Cortex of kidney (tissue), 1 donor: ENCODE data around the gene ZNF436.
"Not testable (repeated sequence)": the region's sequence is repeated elsewhere in the genome, so short reads cannot be mapped to it uniquely, and the experiment has no call there.

Experiments
- DNase-seq: peaks from one replicate; lab custom pipeline; 2025; lab: John Stamatoyannopoulos, UW

Gene ZNF436

GRCh38 chr1:23392125-23392855, 22.7 kb upstream of the ZNF436 start:
- no peak for DNase-seq

DNA sequence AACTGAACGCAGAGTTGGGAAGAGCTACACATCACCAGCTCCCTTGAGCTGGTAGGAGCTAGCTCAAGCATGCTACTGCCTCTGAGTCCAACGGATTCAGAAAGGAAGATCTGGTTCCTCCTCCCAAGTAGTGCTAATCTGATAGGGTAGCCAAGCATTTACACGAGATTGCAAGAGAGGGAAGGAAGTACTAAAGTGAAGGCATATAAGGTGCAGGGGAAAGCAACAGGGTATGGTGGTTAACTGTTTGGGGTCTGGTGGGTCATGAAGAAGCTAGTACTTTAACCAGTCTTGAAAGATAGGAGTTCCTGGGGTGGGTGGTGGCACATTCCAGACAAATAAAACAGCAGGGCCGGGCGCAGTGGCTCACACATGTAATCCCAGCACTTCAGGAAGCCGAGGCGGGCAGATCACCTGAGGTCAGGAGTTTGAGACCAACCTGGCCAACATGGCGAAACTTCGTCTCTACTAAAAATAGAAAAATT, 20.2 kb upstream of the ZNF436 start:
- no peak for DNase-seq

- DNase-seq = no peak
Measured at GRCh38 chr1:23387494-23387893, 17.9 kb upstream of the ZNF436 start.

GRCh38 chr1:23385119-23385621, 15.5 kb upstream of the ZNF436 start:
- no peak for DNase-seq

DNA sequence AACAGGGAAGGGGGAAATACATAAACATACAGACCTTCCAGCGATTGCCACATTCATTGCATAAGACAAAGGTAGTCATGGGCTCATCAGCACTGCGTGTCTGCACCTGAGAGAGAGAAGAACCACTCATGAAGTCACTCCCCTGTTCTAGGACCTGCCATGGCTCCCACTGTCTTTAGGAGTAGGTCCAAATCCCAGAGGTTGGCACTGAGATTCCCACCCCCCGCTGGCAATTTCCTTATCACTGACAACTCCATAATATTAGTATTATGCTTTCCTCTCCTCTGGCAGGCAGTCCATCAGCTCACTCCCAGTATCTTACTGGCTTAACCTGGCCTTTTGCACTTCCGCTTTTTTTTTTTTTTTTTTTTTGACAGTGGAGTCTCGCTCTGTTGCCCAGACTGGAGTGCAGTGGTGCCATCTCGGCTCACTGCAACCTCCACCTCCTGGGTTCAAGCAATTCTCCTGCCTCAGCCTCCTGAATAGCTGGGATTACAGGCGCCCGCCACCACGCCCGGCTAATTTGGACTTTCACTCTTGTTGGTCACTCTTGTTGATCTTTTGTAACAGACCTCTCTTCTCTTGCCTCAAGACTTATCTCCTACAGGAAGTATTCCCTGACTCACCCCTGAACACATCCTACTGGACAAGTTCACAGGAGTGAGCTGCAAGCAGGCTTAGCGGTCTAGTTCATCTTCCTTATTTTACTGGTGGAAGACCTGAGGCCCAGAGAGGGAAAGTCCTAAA, 14.8 kb upstream of the ZNF436 start:
- DNase-seq = no peak

DNA sequence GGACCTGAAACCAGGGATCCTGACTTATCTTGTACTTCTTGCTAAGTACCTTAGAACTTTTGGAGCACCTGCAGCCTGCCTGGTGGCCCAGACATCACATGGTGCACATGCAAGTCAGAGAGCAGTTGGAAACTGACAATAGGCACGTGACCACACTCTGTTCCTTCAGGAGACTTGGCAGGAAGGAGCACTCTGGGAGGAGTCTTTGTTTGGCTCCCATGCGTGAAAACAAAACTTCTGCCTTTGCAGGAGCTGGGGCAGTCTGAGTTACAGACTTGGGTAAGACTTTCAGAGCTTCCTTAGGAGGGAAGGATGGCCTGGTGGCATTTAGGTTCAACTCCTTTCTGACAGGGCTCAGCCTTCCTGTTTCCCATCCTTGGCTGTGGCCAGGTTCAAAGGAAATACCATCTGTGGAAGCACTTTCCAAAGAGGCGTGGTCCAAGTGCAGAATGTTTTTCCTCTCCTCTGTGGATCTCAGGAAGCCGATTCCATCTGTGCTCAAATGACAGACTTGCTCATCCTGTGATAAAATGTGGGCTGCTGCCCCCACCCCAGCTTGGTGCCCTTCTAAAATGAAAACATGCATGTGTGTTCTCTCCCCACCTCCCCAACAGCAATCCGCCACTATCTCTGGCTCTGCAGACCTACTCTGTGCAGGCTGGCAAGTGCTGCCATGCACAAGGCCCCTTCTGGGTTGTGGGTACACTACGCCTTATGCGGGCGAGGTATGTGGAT, 14.1 kb upstream of the ZNF436 start:
- no peak for DNase-seq

GRCh38 chr1:23381233-23381885, 11.7 kb upstream of the ZNF436 start:
- DNase-seq = no peak

GRCh38 chr1:23380719-23381118, 11.1 kb upstream of the ZNF436 start:
- DNase-seq = no peak

GRCh38 chr1:23380236-23380635, 10.6 kb upstream of the ZNF436 start:
- not testable (repeated sequence) for DNase-seq

DNA sequence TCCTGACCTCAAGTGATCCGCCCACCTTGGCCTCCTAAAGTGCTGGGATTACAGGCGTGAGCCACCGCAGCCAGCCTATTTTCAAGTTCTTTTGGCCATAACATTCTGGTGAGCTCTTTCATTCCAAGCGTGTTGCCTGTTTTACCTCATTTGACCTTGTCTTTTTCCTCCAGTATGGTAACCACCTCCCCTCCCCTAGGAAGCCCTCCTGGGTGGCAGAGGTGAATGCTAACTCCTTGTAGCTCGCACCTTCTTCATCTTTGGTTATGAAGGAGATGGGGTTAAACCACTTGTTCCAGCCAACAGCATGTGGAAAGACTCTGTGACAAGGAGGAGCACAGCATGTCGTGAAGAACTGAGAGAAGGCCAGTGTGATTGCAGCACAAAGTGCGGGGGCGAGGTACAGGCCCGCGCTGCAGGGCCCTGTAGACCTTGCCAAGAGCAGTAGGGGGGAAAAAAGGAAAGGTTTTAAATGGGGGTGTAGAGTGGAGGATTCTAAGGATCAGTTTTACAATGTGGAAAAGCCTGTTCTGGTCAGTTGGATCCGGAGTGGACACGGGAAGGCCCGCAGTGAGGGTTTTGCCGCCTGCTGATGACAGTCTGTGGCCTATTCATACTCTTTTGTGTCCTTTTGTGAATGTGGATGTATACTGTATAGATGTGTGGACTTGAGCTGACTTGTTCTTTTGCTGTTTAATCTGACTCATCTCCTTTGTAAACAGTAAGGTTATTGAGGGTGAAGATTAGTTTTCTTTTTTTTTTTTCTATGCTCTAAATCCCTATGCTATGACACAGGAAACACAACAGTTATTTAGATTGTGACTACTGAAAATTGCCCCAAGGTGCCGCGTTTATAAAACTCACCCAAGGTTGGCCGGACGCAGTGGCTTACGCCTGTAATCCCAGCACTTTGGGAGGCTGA, 7.5 kb upstream of the ZNF436 start:
- no peak for DNase-seq

DNA sequence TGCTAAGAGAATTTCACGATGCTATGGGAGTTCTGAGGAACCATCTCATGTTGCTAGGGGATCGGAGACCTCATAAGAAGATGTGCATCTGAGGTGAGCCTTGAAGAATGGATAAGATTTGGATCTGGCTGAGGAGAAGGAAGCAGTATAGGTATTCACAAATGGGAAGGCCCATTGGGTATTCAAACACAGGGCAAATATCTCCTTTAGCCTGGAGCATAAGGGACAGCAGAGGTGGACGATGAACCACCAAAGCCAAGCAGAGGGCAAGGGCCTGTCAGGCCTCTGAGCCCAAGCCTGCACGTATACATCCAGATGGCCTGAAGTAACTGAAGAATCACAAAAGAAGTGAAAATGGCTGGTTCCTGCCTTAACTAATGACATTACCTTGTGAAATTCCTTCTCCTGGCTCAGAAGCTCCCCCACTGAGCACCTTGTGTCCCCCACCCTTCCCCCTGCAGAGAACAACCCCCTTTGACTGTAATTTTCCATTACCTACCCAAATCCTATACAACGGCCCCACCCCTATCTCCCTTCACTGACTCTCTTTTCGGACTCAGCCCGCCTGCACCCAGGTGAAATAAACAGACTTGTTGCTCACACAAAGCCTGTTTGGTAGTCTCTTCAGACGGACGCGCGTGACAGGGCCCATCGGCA, 4.6 kb upstream of the ZNF436 start:
- not testable (repeated sequence) for DNase-seq

- DNase-seq = no peak
Measured at GRCh38 chr1:23371987-23372880, 2.6 kb upstream of the ZNF436 start.

GRCh38 chr1:23370709-23371584, 1.3 kb upstream of the ZNF436 start:
- DNase-seq = no peak

DNA sequence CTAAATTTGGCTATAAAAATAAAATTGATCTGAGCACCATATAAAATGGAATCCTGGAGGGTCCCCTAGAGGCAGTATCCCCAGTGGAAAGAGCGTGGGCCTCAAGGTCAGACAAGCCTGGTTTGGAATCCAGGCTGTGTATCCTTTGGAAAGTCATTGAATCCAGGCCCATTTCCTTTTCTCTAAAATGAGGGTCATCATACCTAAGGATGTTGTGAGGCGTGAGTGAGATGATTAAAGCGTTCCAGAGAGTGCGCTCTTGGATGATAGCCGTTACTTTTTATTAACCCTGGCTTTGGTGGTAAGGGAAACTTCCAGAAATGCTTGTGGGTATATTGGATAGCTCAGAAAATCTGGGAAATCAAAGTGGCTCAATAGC, 683 bp upstream of the ZNF436 start:
- no peak for DNase-seq

DNA sequence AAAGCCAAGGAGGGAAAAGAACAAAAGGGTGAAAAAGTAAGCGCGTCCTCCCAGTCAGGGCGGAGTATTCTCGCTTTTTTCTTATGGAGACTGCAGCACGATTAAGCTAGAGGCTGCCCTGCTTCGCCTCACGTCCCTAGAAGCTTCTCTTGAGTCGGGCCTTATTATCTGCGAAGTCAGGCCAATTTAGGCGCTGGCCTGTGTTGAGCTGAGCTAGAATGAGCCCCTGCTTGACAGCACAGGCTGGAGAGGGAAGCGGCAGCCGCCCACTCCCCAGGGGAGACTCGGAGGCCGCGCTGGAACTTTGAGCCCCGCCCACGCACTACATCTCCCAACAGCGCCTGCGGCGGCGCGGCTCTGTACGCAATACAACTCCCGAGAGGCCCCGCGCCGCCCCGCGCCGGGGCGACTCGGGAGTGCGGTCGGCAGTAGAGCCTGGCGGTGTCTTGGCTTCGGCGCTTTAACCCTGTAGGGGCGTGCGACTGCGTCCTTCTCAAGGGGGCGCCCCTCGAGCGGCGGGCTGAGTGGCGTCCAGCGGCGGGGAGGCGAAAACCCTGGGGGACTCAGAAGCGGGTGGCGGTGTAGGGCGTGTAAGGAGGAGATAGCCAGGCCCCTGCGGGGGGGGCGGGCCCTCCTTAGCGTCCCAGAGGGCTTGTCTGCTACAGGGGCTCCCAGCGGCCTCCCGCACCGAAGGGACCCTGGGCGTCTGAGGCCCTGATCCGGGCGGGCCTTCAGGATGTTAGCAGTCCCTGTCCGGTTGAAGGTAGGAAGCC, 888 bp downstream of the ZNF436 start:
- DNase-seq = peak; percentile 22

DNA sequence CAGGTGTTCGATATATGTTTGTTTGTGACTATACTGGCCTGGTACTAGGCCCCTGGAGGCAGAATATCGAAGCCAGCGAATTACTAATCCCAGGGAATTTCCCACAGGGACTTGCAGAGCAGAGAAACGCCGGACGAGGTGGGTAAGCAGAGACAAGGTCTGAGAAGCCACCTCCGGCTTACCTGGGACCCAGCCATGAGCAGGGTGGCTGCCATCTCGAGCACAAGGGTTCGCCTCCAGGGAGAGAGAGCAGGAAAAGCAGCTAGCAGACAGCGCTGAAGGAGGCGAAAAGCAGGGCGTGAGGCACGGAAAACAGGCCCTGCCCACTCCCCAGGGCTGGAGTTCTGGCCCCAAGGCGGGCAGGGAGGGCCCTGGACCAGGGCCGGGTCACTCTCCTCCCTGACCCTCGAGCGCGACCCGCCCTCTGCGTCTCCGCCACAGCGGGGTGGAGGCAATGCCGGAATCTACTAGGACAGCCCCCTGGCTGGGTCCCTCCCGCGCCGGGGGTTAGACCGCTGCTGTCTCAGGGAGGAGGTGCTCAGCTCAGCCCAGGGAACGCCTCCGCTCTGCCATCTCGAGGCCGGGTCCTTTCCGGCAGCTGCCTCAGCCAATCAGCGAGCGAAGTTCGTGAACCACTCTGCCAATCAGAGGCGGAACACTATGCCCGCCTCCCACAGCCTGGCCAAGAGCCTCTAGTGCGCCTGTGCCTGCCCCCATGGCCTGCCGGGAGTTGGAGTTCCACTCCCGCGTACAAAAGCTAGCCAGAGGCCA, 1.7 kb downstream of the ZNF436 start:
- DNase-seq = peak; percentile 95

DNA sequence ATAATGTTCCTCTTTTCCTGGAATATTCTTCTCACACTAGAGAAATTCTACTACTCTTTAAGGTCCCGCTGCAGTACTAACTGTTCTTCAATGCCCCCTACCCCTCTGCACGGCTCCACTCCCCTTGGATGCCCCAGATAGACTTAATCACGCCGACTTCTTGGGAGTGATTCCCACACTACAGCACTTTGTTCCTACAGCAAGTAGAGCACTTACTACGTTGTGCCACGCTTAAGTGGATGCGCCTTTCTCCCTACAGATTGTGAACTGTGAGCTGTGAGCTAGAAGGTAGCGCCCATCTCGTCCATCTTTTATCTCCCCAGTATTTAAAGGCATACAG, 2.2 kb downstream of the ZNF436 start:
- DNase-seq = no peak
